Neutrophil (primary cell): ENCODE measurements around the gene TMEM271.

Source experiments
- H3K27ac ChIP-seq: fragments of 200-600 bp; sonication (generic); 2 replicates; pipeline ENCODE4 v1.5.1; 2016; ENCODE audit warnings: mild to moderate bottlenecking, moderate library complexity
- H3K27me3 ChIP-seq: fragments of 200-600 bp; sonication (generic); 2 replicates; pipeline ENCODE4 v1.6.0; 2016; ENCODE audit warnings: mild to moderate bottlenecking
- H3K36me3 ChIP-seq: fragments of 200-600 bp; sonication (generic); 2 replicates; pipeline ENCODE4 v1.5.1; 2017
- H3K4me1 ChIP-seq, 2 experiments: fragments of 200-600 bp in 1 of 2; sonication (generic) in 1 of 2; 1 replicate in 1 of 2; 2 replicates in 1 of 2; pipeline versions ENCODE4 v1.5.1 to v1.6.1; 2013 to 2016; ENCODE audit warnings: low read depth in 1 of 2, low read length in 1 of 2, mild to moderate bottlenecking in 1 of 2, moderate library complexity in 1 of 2; ENCODE audit not compliant: control insufficient read depth in 1 of 2, insufficient read depth in 1 of 2
- H3K4me3 ChIP-seq, 2 experiments: fragments of 200-600 bp in 1 of 2; sonication (generic) in 1 of 2; 1 replicate in 1 of 2; 2 replicates in 1 of 2; pipeline ENCODE4 v1.5.1; 2013 to 2016; ENCODE audit warnings: low read depth in 1 of 2, low read length in 1 of 2, mild to moderate bottlenecking in 1 of 2, moderate library complexity in 1 of 2
- H3K9me3 ChIP-seq: fragments of 200-600 bp; sonication (generic); 2 replicates; pipeline ENCODE4 v1.5.1; 2016
- CTCF ChIP-seq: fragments of 200-600 bp; sonication (generic); IDR thresholded peaks from 2 replicates; pipeline ENCODE4 v1.5.1; 2016; ENCODE audit warnings: antibody characterized with exemption

TMEM271 gene

GRCh38 chr4:617644-618641, 41.8 kb upstream of the TMEM271 start:
- Histone ChIP-seq H3K4me3 (no peak overlapping the region), H3K9me3 (no peaks in the 10 kb centered on the region), H3K36me3 (no peaks in the 10 kb centered on the region), H3K4me1 (no peaks in the 10 kb centered on the region), H3K27ac (no peak overlapping the region), H3K27me3 (no peaks in the 10 kb centered on the region)
- TF ChIP-seq CTCF, result no peak

- Histone ChIP-seq H3K27me3 (no peaks in the 10 kb centered on the region), H3K9me3 (no peaks in the 10 kb centered on the region), H3K27ac (no peak overlapping the region), H3K4me1 (no peaks in the 10 kb centered on the region), H3K4me3 (no peak overlapping the region), H3K36me3 (no peaks in the 10 kb centered on the region)
- no peak for TF ChIP-seq CTCF
Measured at GRCh38 chr4:616911-617643, 41.0 kb upstream of the TMEM271 start.

GRCh38 chr4:616091-616490, 40.0 kb upstream of the TMEM271 start:
- Histone ChIP-seq H3K4me1 (no peaks in the 10 kb centered on the region), H3K4me3 (no peak overlapping the region), H3K9me3 (no peaks in the 10 kb centered on the region), H3K27me3 (peaks cover 1% of the 10 kb centered on the region), H3K36me3 (no peaks in the 10 kb centered on the region), H3K27ac (no peak overlapping the region)
- no peak for TF ChIP-seq CTCF

GRCh38 chr4:613126-613525, 37.0 kb upstream of the TMEM271 start:
- H3K9me3 ChIP-seq, result no peaks in the 10 kb centered on the region
- no peak for TF ChIP-seq CTCF
- H3K36me3 ChIP-seq, result no peaks in the 10 kb centered on the region
- H3K4me1 ChIP-seq, result no peaks in the 10 kb centered on the region
- no peak overlapping the region for H3K27ac ChIP-seq
- peaks cover 5% of the 10 kb centered on the region for H3K27me3 ChIP-seq
- no peak overlapping the region for H3K4me3 ChIP-seq

- TF ChIP-seq CTCF, result no peak
- H3K4me1 ChIP-seq, result no peaks in the 10 kb centered on the region
- no peak overlapping the region for H3K4me3 ChIP-seq
- peaks cover 5% of the 10 kb centered on the region for H3K27me3 ChIP-seq
- H3K27ac ChIP-seq, result no peak overlapping the region
- no peaks in the 10 kb centered on the region for H3K9me3 ChIP-seq
- no peaks in the 10 kb centered on the region for H3K36me3 ChIP-seq
Measured at GRCh38 chr4:612749-613125, 36.6 kb upstream of the TMEM271 start.
